Tibial nerve (tissue), 4 donors: Measurements from ENCODE around the gene ADK.

Experiments used
- CTCF ChIP-seq, 5 experiments: fragments of 200-600 bp in 3 of 5; fragments of 450-650 bp in 2 of 5; sonication (generic) in 3 of 5; IDR thresholded peaks; one replicate each; pipeline ENCODE4 v1.5.1; 2016 to 2019; ENCODE audit warnings: antibody characterized with exemption in 5 of 5, mild to moderate bottlenecking in 3 of 5, moderate library complexity in 2 of 5
- EP300 ChIP-seq, 2 donors: sonication (generic); formaldehyde crosslinking; IDR thresholded peaks; one replicate each; pipeline ENCODE4 v1.6.1; 2017; ENCODE audit warnings: antibody characterized with exemption in 2 of 2, mild to moderate bottlenecking in 1 of 2
- POLR2A ChIP-seq, 2 donors: fragments of 450-650 bp; IDR thresholded peaks; one replicate each; pipeline ENCODE4 v1.6.1; 2017; ENCODE audit warnings: antibody characterized with exemption in 2 of 2, mild to moderate bottlenecking in 2 of 2, moderate library complexity in 2 of 2

GRCh38 chr10:74485283-74485682 is 334.3 kb downstream of the ADK start:
- TF ChIP-seq CTCF (IDR thresholded peaks at IDR 0.05) (no peak), POLR2A (IDR thresholded peaks at IDR 0.05) (no peak), EP300 (IDR thresholded peaks at IDR 0.05) (no peak)
